Coronary artery (tissue), 2 donors: Measurements from ENCODE around the gene TPR.

Experiments
- DNase-seq: peaks from one replicate; pipeline ENCODE4 v3.0.0-alpha.2; 2017; ENCODE audit warnings: low spot score
- H3K27ac ChIP-seq, 2 donors: fragments of 200-600 bp; sonication (generic); one replicate each; pipeline ENCODE4 v1.5.1; 2016 to 2019
- H3K4me3 ChIP-seq: fragments of 200-600 bp; sonication (generic); 2 replicates; pipeline ENCODE4 v1.5.1; 2016; ENCODE audit warnings: mild to moderate bottlenecking, moderate library complexity
- CTCF ChIP-seq: fragments of 200-600 bp; sonication (generic); IDR thresholded peaks from one replicate; pipeline ENCODE4 v1.5.1; 2019; ENCODE audit warnings: antibody characterized with exemption

Gene TPR

GRCh38 chr1:186307445-186307844, 67.6 kb downstream of the TPR start:
- no peak overlapping the region for H3K4me3 ChIP-seq
- H3K27ac ChIP-seq, result no peak overlapping the region
- no peak for DNase-seq
- no peak for TF ChIP-seq CTCF

GRCh38 chr1:186306533-186306932, 68.5 kb downstream of the TPR start:
- Histone ChIP-seq H3K27ac (no peak overlapping the region), H3K4me3 (no peak overlapping the region)
- no peak for TF ChIP-seq CTCF
- no peak for DNase-seq

GRCh38 chr1:186304982-186305949, 69.8 kb downstream of the TPR start:
- no peak overlapping the region for H3K27ac ChIP-seq
- H3K4me3 ChIP-seq, result no peak overlapping the region
- TF ChIP-seq CTCF, result no peak
- DNase-seq, result no peak

- no peak for TF ChIP-seq CTCF
- no peak overlapping the region for H3K27ac ChIP-seq
- no peak overlapping the region for H3K4me3 ChIP-seq
- DNase-seq, result no peak
Observed at GRCh38 chr1:186303911-186304310, 71.1 kb downstream of the TPR start.

GRCh38 chr1:186302381-186302920, 72.6 kb downstream of the TPR start:
- no peak overlapping the region for H3K27ac ChIP-seq
- H3K4me3 ChIP-seq, result no peak overlapping the region
- no peak for DNase-seq
- no peak for TF ChIP-seq CTCF

- no peak overlapping the region for H3K4me3 ChIP-seq
- TF ChIP-seq CTCF, result no peak
- no peak for DNase-seq
- H3K27ac ChIP-seq, result no peak overlapping the region
Observed at GRCh38 chr1:186301448-186301847, 73.6 kb downstream of the TPR start.

GRCh38 chr1:186300056-186300455, 75.0 kb downstream of the TPR start:
- TF ChIP-seq CTCF, result no peak
- no peak overlapping the region for H3K4me3 ChIP-seq
- no peak overlapping the region for H3K27ac ChIP-seq
- no peak for DNase-seq
